Keratinocyte (primary cell): ENCODE results near the gene PLXDC2. TPM values are rescaled to one million over a fixed set of nuclear protein-coding genes. Genes with fewer than 3 reads are reported as not detected.

Experiments
- DNase-seq: peaks from one replicate; pipeline ENCODE4 v3.0.0-alpha.2; 2011; ENCODE audit warnings: low read depth, missing footprints, low spot score
- FAIRE-seq: peaks from 2 replicates; lab custom pipeline; 2011; peaks lifted over from hg19 to GRCh38; lab: Jason Lieb, UNC
- H2AFZ ChIP-seq: 2 replicates; pipeline ENCODE4 v1.6.0; 2012; ENCODE audit warnings: low read length, control low read depth, inconsistent platforms; ENCODE audit not compliant: control insufficient read depth
- H3K27ac ChIP-seq: 2 replicates; pipeline ENCODE4 v1.5.1; 2011; ENCODE audit warnings: low read length; ENCODE audit not compliant: control insufficient read depth, insufficient read depth
- H3K27me3 ChIP-seq: 3 replicates; pipeline ENCODE4 v1.6.0; 2011; ENCODE audit warnings: low read length; ENCODE audit not compliant: control insufficient read depth, insufficient read depth; ENCODE audit errors: extremely low read depth
- H3K36me3 ChIP-seq, 2 experiments: 2 replicates in 1 of 2; 3 replicates in 1 of 2; pipeline ENCODE4 v1.5.1; 2011; ENCODE audit warnings: low read length in 2 of 2, mild to moderate bottlenecking in 1 of 2; ENCODE audit not compliant: control insufficient read depth in 2 of 2, insufficient read depth in 2 of 2; ENCODE audit errors: extremely low read depth in 1 of 2
- H3K4me1 ChIP-seq: 3 replicates; pipeline ENCODE4 v1.5.1; 2011; ENCODE audit warnings: low read length; ENCODE audit not compliant: control insufficient read depth, insufficient read depth; ENCODE audit errors: extremely low read depth
- H3K4me2 ChIP-seq: 3 replicates; pipeline ENCODE4 v1.6.0; 2011; ENCODE audit warnings: low read depth, low read length; ENCODE audit not compliant: control insufficient read depth, insufficient read depth; ENCODE audit errors: extremely low read depth
- H3K4me3 ChIP-seq, 3 experiments: fragments of 200-600 bp in 1 of 3; sonication (generic) in 1 of 3; 2 replicates in 2 of 3; 3 replicates in 1 of 3; pipeline ENCODE4 v1.5.1; 2011 to 2016; ENCODE audit warnings: low read length in 3 of 3, mild to moderate bottlenecking in 3 of 3, control low read depth in 2 of 3, inconsistent platforms in 1 of 3, low read depth in 1 of 3, mixed read lengths in 1 of 3, mixed run types in 1 of 3, moderate library complexity in 1 of 3; ENCODE audit not compliant: control insufficient read depth in 2 of 3, insufficient read depth in 2 of 3; ENCODE audit errors: extremely low read depth in 1 of 3
- H3K79me2 ChIP-seq: 2 replicates; pipeline ENCODE4 v1.6.0; 2012; ENCODE audit warnings: low read length; ENCODE audit not compliant: control insufficient read depth, insufficient read depth
- H3K9ac ChIP-seq: 3 replicates; pipeline ENCODE4 v1.6.0; 2011; ENCODE audit warnings: low read length; ENCODE audit not compliant: control insufficient read depth, insufficient read depth; ENCODE audit errors: extremely low read depth
- H3K9me1 ChIP-seq: 3 replicates; pipeline ENCODE4 v1.6.0; 2011; ENCODE audit warnings: low read length; ENCODE audit not compliant: control insufficient read depth, insufficient read depth; ENCODE audit errors: extremely low read depth
- H3K9me3 ChIP-seq: 2 replicates; pipeline ENCODE4 v1.5.1; 2012; ENCODE audit warnings: low read depth, low read length; ENCODE audit not compliant: control insufficient read depth
- H4K20me1 ChIP-seq: 3 replicates; pipeline ENCODE4 v1.6.0; 2011; ENCODE audit warnings: low read length; ENCODE audit not compliant: control insufficient read depth, insufficient read depth; ENCODE audit errors: extremely low read depth
- CTCF ChIP-seq, 3 experiments: IDR thresholded peaks in 1 of 3; conservative IDR thresholded peaks in 1 of 3; optimal IDR thresholded peaks in 1 of 3; 2 replicates in 2 of 3; 3 replicates in 1 of 3; pipeline versions ENCODE3 to v1.5.1; 2011; ENCODE audit warnings: low read length in 3 of 3, mild to moderate bottlenecking in 3 of 3, moderate library complexity in 2 of 3, control low read depth in 1 of 3, inconsistent platforms in 1 of 3; ENCODE audit not compliant: insufficient read depth in 2 of 3; ENCODE audit errors: extremely low read depth in 1 of 3
- EZH2 ChIP-seq: IDR thresholded peaks from one replicate; pipeline ENCODE4 v1.6.1; 2012; ENCODE audit warnings: inconsistent platforms, mild to moderate bottlenecking, low read length, moderate library complexity
- dilution Hi-C: fragments of 300-500 bp; cut with MboI; formaldehyde crosslinking; loops from one replicate; pipeline ENCODE4 v1.7.0; 2020; ENCODE audit warnings: low sequenced_read_pairs; ENCODE audit not compliant: extremely low pct_ligation_motif_present
- polyA plus RNA-seq, 5 experiments: library from polyadenylated mRNA; depleted of rRNA in 3 of 5; stranded (reverse) in 3 of 5; stranded (forward) in 1 of 5; unstranded in 1 of 5; fragments of >200 nt; gene quantifications; 1 replicate in 1 of 5; 2 replicates in 3 of 5; 3 replicates in 1 of 5; pipeline versions ENCODE4 v1.2.1 to v1.2.3, GENCODE V29; 2011 to 2012; ENCODE audit warnings: missing spikeins in 2 of 5, low read depth in 1 of 5, low replicate concordance in 1 of 5

Gene PLXDC2
- polyA plus RNA-seq, 1 donor (not counting 4 experiments of a cell fraction or from before 2014, with no cell fraction given): 12.9 TPM

- H2AFZ ChIP-seq: no peak overlapping the region
- dilution Hi-C loops: no loop called here
- no peak for FAIRE-seq
Observed at GRCh38 chr10:19968745-19969144, 152.5 kb downstream of the PLXDC2 start.

GRCh38 chr10:19970256-19970655 is 154.0 kb downstream of the PLXDC2 start:
- no peak overlapping the region for H3K27ac ChIP-seq
- no peaks in the 10 kb centered on the region for H3K27me3 ChIP-seq
- FAIRE-seq (peak; percentile 36), DNase-seq (no peak)
- peaks cover 18% of the 10 kb centered on the region for H3K4me1 ChIP-seq
- H4K20me1 ChIP-seq: no peaks in the 10 kb centered on the region
- peak overlapping the region; percentile 41 for H3K4me2 ChIP-seq
- dilution Hi-C loops: no loop called here
- H3K79me2 ChIP-seq: no peaks in the 10 kb centered on the region
- no peak overlapping the region for H2AFZ ChIP-seq
- H3K9me3 ChIP-seq: no peaks in the 10 kb centered on the region
- H3K36me3 ChIP-seq: no peaks in the 10 kb centered on the region
- no peak overlapping the region for H3K4me3 ChIP-seq
- H3K9ac ChIP-seq: no peak overlapping the region
- no peak for TF ChIP-seq EZH2
- TF ChIP-seq CTCF (optimal IDR thresholded peaks at IDR 0.05 in 1 of 3, IDR thresholded peaks at IDR 0.05 in 1 of 3, conservative IDR thresholded peaks at IDR 0.05 in 1 of 3; ENCODE audit: extremely low read depth in 1 of 3, insufficient read depth in 2 of 3, low read length in 3 of 3): no peak
- no peaks in the 10 kb centered on the region for H3K9me1 ChIP-seq

More at GRCh38 chr10:19968745-19969144, 152.5 kb downstream of the PLXDC2 start:
- TF ChIP-seq EZH2: no peak
- H3K9me3 ChIP-seq: no peaks in the 10 kb centered on the region
- no peaks in the 10 kb centered on the region for H3K27me3 ChIP-seq
- H3K4me2 ChIP-seq: no peak overlapping the region
- DNase-seq: no peak
- peaks cover 18% of the 10 kb centered on the region for H3K4me1 ChIP-seq
- no peaks in the 10 kb centered on the region for H3K36me3 ChIP-seq
- H4K20me1 ChIP-seq: no peaks in the 10 kb centered on the region
- H3K9me1 ChIP-seq: no peaks in the 10 kb centered on the region
- no peaks in the 10 kb centered on the region for H3K79me2 ChIP-seq
- H3K27ac ChIP-seq: no peak overlapping the region
- H3K4me3 ChIP-seq: no peak overlapping the region
- H3K9ac ChIP-seq: no peak overlapping the region

- H3K9ac ChIP-seq: no peak overlapping the region
- no peaks in the 10 kb centered on the region for H3K79me2 ChIP-seq
- no peaks in the 10 kb centered on the region for H4K20me1 ChIP-seq
Observed at GRCh38 chr10:19970717-19971116, 154.5 kb downstream of the PLXDC2 start.

More at GRCh38 chr10:19970717-19971116, 154.5 kb downstream of the PLXDC2 start:
- dilution Hi-C loops: no loop called here
- DNase-seq (no peak), FAIRE-seq (peak; percentile 60)
- H3K27me3 ChIP-seq: no peaks in the 10 kb centered on the region
- peak overlapping the region; percentile 33 for H3K27ac ChIP-seq
- TF ChIP-seq EZH2 (no peak), CTCF (optimal IDR thresholded peaks at IDR 0.05 in 1 of 3, IDR thresholded peaks at IDR 0.05 in 1 of 3, conservative IDR thresholded peaks at IDR 0.05 in 1 of 3; ENCODE audit: extremely low read depth in 1 of 3, insufficient read depth in 2 of 3, low read length in 3 of 3) (no peak)
- peaks cover 18% of the 10 kb centered on the region for H3K4me1 ChIP-seq
- H3K36me3 ChIP-seq: no peaks in the 10 kb centered on the region
- H3K9me3 ChIP-seq: no peaks in the 10 kb centered on the region
- H3K4me3 ChIP-seq: no peak overlapping the region
- H3K9me1 ChIP-seq: no peaks in the 10 kb centered on the region
- peak overlapping the region; percentile 41 for H3K4me2 ChIP-seq
- peak overlapping the region; percentile 16 for H2AFZ ChIP-seq
